Fibroblast of gingiva (primary cell): ENCODE results near the gene CCP110.

Experiments
- DNase-seq: peaks from one replicate; pipeline ENCODE4 v3.0.0-alpha.2; 2011; ENCODE audit warnings: low read depth

The CCP110 gene

GRCh38 chr16:19555186-19555937 is 31.6 kb downstream of the CCP110 start, which contains the start of gene VPS35L:
TSS of gene VPS35L (plus strand) at chr16:19555703. CDS start at chr16:19555730, 27 bp downstream.
- DNase-seq, result peak; percentile 98

- peak; percentile 7 for DNase-seq
Measured at GRCh38 chr16:19555938-19556771, 32.4 kb downstream of the CCP110 start.

- DNase-seq, result peak; percentile 52
Measured at GRCh38 chr16:19559242-19559910, 35.6 kb downstream of the CCP110 start.

- no peak for DNase-seq
Measured at GRCh38 chr16:19560078-19560477, 36.3 kb downstream of the CCP110 start.

- DNase-seq, result no peak
Measured at GRCh38 chr16:19563377-19563776, 39.6 kb downstream of the CCP110 start.

GRCh38 chr16:19566362-19566761 is 42.6 kb downstream of the CCP110 start:
- no peak for DNase-seq

- no peak for DNase-seq
Measured at GRCh38 chr16:19567560-19567959, 43.8 kb downstream of the CCP110 start.

- no peak for DNase-seq
Measured at GRCh38 chr16:19573997-19574396, 50.3 kb downstream of the CCP110 start.

GRCh38 chr16:19574615-19575014 is 50.9 kb downstream of the CCP110 start:
- no peak for DNase-seq

GRCh38 chr16:19578378-19578971 is 54.7 kb downstream of the CCP110 start:
- no peak for DNase-seq

- no peak for DNase-seq
Measured at GRCh38 chr16:19582050-19582831, 58.5 kb downstream of the CCP110 start.

GRCh38 chr16:19583665-19584300 is 60.0 kb downstream of the CCP110 start:
- DNase-seq, result peak; percentile 62

- DNase-seq, result peak; percentile 19
Measured at GRCh38 chr16:19588661-19589060, 64.9 kb downstream of the CCP110 start.

GRCh38 chr16:19589106-19589505 is 65.4 kb downstream of the CCP110 start:
- DNase-seq, result no peak

- peak; percentile 98 for DNase-seq
Measured at GRCh38 chr16:19589771-19590302, 66.1 kb downstream of the CCP110 start.

GRCh38 chr16:19595043-19595767 is 71.5 kb downstream of the CCP110 start:
- peak; percentile 44 for DNase-seq

GRCh38 chr16:19598805-19599510 is 75.2 kb downstream of the CCP110 start:
- no peak for DNase-seq

- no peak for DNase-seq
Measured at GRCh38 chr16:19599968-19600716, 76.4 kb downstream of the CCP110 start.
